ENCODE measurements around the gene ADCY1. TPM values are rescaled to one million over a fixed set of nuclear protein-coding genes. Genes with fewer than 3 reads are reported as not detected.

ADCY1 gene
- polyA plus RNA-seq, 4 donors, result under 0.01 to 1.0 (median 0.88) TPM; not detected in 1

DNA sequence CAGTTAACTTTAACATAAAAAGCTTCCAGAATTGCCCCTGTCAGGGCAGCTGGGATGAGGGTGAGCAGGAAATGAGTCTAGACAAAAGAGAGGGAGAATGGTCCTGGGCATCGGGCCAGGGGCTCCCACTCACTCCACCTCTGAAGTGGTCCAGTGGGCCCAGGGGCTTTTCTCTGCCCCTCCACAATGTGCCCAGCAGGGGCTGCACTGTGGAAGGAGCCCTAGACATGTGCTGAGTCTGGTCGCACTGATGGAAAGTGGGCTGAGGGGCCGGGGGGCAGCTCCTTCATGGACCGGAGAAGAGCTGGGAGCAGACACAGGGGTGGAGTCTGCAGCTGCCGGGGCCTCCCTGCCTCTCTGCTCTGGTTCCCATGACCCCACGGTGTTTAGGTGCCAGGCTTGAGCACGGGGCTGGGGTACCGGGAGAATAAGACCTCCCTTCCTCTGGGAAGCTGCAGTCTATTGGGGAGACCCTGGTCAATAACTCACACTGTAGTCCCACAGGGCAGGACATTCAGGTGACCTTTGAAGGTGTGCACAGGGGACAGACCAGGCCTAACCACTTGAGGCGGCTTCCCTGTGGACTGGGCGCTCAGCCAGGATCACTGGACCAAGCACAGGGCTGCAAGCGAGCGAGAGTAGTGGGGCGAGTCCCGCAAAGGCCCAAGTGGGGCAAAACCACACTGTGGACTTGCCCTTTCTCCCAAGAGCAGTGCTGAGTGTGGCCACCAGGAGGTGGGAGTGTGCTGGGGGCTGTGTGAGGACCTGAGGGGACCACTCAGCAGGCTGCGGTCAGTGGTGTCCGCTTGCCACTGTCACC lies 6.1 kb downstream of the ADCY1 start:
- Histone ChIP-seq H3K9me3 (ENCODE audit: control insufficient read depth in 2 of 2, insufficient read depth in 1 of 2, low read depth in 1 of 2, low read length in 1 of 2) (no peaks in the 10 kb centered on the region), H3K4me1 (ENCODE audit: control insufficient read depth in 3 of 3, insufficient read depth in 2 of 3, low read depth in 1 of 3, low read length in 2 of 3) (peaks cover 0 to 3% (median 0%) of the 10 kb centered on the region in 3 donors), H3K27me3 (ENCODE audit: control insufficient read depth in 3 of 3, insufficient read depth in 3 of 3, low read length in 3 of 3) (peaks cover 5 to 29% (median 12%) of the 10 kb centered on the region in 3 donors), H3K36me3 (ENCODE audit: control insufficient read depth in 3 of 3, insufficient read depth in 2 of 3, low read depth in 1 of 3, low read length in 3 of 3) (no peaks in the 10 kb centered on the region), H3K27ac (ENCODE audit: low read depth in 1 of 3, low read length in 2 of 3) (no peak overlapping the region), H3K4me3 (ENCODE audit: low read depth in 1 of 3, low read length in 3 of 3) (no peak overlapping the region)
- FAIRE-seq (no peak), DNase-seq (no peak)
- WGBS, 3 donors, result 75 to 80% (median 80%) methylated on average over 16 of the region's 16 CpGs

GRCh38 chr7:45581271-45581780 lies 7.2 kb downstream of the ADCY1 start:
- Histone ChIP-seq H3K9me3 (ENCODE audit: control insufficient read depth in 2 of 2, insufficient read depth in 1 of 2, low read depth in 1 of 2, low read length in 1 of 2) (no peaks in the 10 kb centered on the region), H3K27ac (ENCODE audit: low read depth in 1 of 3, low read length in 2 of 3) (no peak overlapping the region), H3K27me3 (ENCODE audit: control insufficient read depth in 3 of 3, insufficient read depth in 3 of 3, low read length in 3 of 3) (peaks cover 0 to 18% (median 8%) of the 10 kb centered on the region in 3 donors), H3K4me3 (ENCODE audit: low read depth in 1 of 3, low read length in 3 of 3) (no peak overlapping the region), H3K36me3 (ENCODE audit: control insufficient read depth in 3 of 3, insufficient read depth in 2 of 3, low read depth in 1 of 3, low read length in 3 of 3) (no peaks in the 10 kb centered on the region), H3K4me1 (ENCODE audit: control insufficient read depth in 3 of 3, insufficient read depth in 2 of 3, low read depth in 1 of 3, low read length in 2 of 3) (no peaks in the 10 kb centered on the region)
- no peak for DNase-seq
- FAIRE-seq, result no peak
- 74 to 80% (median 75%) methylated on average over 6 of the region's 6 CpGs for WGBS, 3 donors

DNA sequence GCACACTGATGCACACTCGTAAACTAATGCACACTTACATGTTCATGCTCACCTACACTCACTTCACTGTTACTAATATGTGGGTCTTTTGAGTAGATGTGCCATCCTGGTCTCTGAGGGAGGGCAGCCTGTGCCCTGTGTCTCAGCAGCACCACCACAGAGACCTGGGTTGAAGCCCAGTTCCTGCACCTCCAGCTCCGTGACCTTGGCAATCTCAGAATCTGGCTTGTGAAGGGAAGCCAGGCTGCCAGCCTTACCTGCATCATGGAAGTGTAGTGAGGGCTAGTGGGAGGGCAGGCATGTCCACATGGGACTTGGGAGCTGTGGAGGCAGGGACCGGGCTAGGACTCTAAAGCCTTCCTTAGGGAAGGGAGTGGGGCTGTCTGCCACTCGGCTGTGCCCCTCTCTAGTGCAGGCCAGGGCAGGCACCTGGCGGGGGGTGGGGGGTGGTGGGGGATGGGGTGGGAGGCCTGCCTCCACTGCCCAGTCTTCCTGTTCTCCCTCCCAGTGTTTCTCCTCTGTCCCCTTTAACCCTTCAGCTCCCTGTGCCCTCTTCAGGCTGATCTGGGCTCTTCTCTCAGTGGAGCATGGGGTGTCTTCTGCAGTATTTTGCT lies 8.1 kb downstream of the ADCY1 start:
- Histone ChIP-seq H3K27me3 (ENCODE audit: control insufficient read depth in 3 of 3, insufficient read depth in 3 of 3, low read length in 3 of 3) (peaks cover 0 to 9% (median 5%) of the 10 kb centered on the region in 3 donors), H3K4me3 (ENCODE audit: low read depth in 1 of 3, low read length in 3 of 3) (no peak overlapping the region), H3K9me3 (ENCODE audit: control insufficient read depth in 2 of 2, insufficient read depth in 1 of 2, low read depth in 1 of 2, low read length in 1 of 2) (no peaks in the 10 kb centered on the region), H3K4me1 (ENCODE audit: control insufficient read depth in 3 of 3, insufficient read depth in 2 of 3, low read depth in 1 of 3, low read length in 2 of 3) (no peaks in the 10 kb centered on the region), H3K36me3 (ENCODE audit: control insufficient read depth in 3 of 3, insufficient read depth in 2 of 3, low read depth in 1 of 3, low read length in 3 of 3) (no peaks in the 10 kb centered on the region), H3K27ac (ENCODE audit: low read depth in 1 of 3, low read length in 2 of 3) (no peak overlapping the region)
- no peak for DNase-seq
- no peak for FAIRE-seq
- WGBS, 3 donors, result 63 to 71% (median 65%) methylated on average over 5 of the region's 5 CpGs

GRCh38 chr7:45582868-45583277 lies 8.7 kb downstream of the ADCY1 start:
- H3K4me1 ChIP-seq (ENCODE audit: control insufficient read depth in 3 of 3, insufficient read depth in 2 of 3, low read depth in 1 of 3, low read length in 2 of 3), result no peaks in the 10 kb centered on the region
- no peaks in the 10 kb centered on the region for H3K36me3 ChIP-seq (ENCODE audit: control insufficient read depth in 3 of 3, insufficient read depth in 2 of 3, low read depth in 1 of 3, low read length in 3 of 3)
- no peak overlapping the region for H3K4me3 ChIP-seq (ENCODE audit: low read depth in 1 of 3, low read length in 3 of 3)
- no peak for DNase-seq
- 62 to 69% (median 68%) methylated on average over 9 of the region's 9 CpGs for WGBS, 3 donors
- no peak for FAIRE-seq
- peaks cover 0 to 5% (median 2%) of the 10 kb centered on the region in 3 donors for H3K27me3 ChIP-seq (ENCODE audit: control insufficient read depth in 3 of 3, insufficient read depth in 3 of 3, low read length in 3 of 3)
- H3K27ac ChIP-seq (ENCODE audit: low read depth in 1 of 3, low read length in 2 of 3), result no peak overlapping the region
- no peaks in the 10 kb centered on the region for H3K9me3 ChIP-seq (ENCODE audit: control insufficient read depth in 2 of 2, insufficient read depth in 1 of 2, low read depth in 1 of 2, low read length in 1 of 2)

GRCh38 chr7:45583296-45583695 lies 9.1 kb downstream of the ADCY1 start:
- Histone ChIP-seq H3K4me3 (ENCODE audit: low read depth in 1 of 3, low read length in 3 of 3) (no peak overlapping the region), H3K4me1 (ENCODE audit: control insufficient read depth in 3 of 3, insufficient read depth in 2 of 3, low read depth in 1 of 3, low read length in 2 of 3) (no peaks in the 10 kb centered on the region), H3K27ac (ENCODE audit: low read depth in 1 of 3, low read length in 2 of 3) (no peak overlapping the region), H3K36me3 (ENCODE audit: control insufficient read depth in 3 of 3, insufficient read depth in 2 of 3, low read depth in 1 of 3, low read length in 3 of 3) (no peaks in the 10 kb centered on the region), H3K9me3 (ENCODE audit: control insufficient read depth in 2 of 2, insufficient read depth in 1 of 2, low read depth in 1 of 2, low read length in 1 of 2) (no peaks in the 10 kb centered on the region), H3K27me3 (ENCODE audit: control insufficient read depth in 3 of 3, insufficient read depth in 3 of 3, low read length in 3 of 3) (peaks cover 0 to 2% (median 0%) of the 10 kb centered on the region in 3 donors)
- 79 to 91% (median 89%) methylated on average over 2 of the region's 2 CpGs for WGBS, 3 donors
- FAIRE-seq (no peak), DNase-seq (no peak)

DNA sequence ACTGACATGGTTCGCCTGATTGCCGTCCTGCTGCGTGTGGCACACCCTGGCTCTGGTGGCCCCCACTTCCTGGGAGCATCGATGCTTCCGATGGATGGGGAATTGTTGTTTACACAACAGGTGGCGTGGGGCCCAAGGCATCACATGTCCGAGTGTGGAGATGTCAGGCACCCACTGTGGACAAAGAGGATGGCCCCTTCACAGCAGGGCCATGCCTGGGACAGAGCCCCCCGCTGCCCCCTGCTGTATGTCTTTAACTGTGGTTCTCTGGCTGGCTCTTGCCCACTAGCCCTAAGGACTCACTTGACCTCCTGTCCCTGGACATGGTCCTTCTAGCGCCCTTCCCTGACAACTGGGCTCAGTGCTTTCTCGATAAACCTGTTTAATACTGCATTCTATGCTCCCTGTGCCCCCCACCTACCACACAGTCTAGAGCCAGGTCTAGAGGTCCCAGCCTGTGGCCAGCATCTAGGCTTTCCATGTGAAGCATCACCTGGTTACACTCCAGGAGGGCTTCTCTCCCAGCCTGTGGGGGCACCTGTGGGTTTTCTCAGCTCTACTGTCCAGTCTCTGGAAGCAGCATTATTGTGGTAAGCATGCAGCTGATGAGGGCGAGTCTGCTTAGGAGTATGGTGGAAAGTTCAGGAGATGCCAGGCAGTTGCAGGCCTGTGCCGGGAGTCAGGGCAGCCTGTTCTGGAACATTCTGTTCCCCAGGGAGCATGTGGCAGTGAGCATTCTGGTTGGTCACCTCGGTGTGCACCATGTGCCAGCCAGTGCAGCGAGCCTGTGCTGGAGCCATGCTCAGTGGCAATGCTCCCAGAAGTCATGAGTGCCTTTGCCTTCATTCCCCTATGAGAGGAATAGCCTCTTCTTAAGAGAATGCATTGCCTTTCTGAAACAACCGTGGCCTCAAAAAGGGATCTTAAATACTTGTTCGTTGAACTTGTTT lies 10.4 kb downstream of the ADCY1 start:
- no peak overlapping the region for H3K4me3 ChIP-seq (ENCODE audit: low read depth in 1 of 3, low read length in 3 of 3)
- H3K27ac ChIP-seq (ENCODE audit: low read depth in 1 of 3, low read length in 2 of 3), result no peak overlapping the region
- DNase-seq (no peak), FAIRE-seq (no peak)
- no peaks in the 10 kb centered on the region for H3K4me1 ChIP-seq (ENCODE audit: control insufficient read depth in 3 of 3, insufficient read depth in 2 of 3, low read depth in 1 of 3, low read length in 2 of 3)
- WGBS, 3 donors, result 86 to 87% (median 86%) methylated on average over 16 of the region's 16 CpGs
- H3K9me3 ChIP-seq (ENCODE audit: control insufficient read depth in 2 of 2, insufficient read depth in 1 of 2, low read depth in 1 of 2, low read length in 1 of 2), result no peaks in the 10 kb centered on the region
- H3K27me3 ChIP-seq (ENCODE audit: control insufficient read depth in 3 of 3, insufficient read depth in 3 of 3, low read length in 3 of 3), result peaks cover 0 to 2% (median 0%) of the 10 kb centered on the region in 3 donors
- no peaks in the 10 kb centered on the region for H3K36me3 ChIP-seq (ENCODE audit: control insufficient read depth in 3 of 3, insufficient read depth in 2 of 3, low read depth in 1 of 3, low read length in 3 of 3)

DNA sequence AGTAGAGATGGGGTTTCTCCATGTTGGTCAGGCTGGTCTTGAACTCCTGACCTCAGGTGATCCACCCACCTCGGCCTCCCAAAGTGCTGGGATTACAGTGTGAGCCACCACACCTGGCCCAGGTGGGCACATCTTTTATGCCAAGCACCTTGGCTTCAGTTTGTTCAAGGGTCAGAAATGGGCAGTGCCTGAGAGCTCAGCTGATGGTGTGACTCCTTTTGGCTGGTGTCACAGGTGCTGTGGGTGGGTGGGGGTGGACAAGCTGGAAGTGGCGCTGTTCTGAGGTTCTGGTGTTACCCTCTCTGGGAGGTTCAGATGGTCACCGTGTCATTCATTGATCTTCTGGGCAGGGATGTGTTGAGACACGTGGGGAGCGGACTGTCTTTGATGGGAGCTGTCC lies 11.5 kb downstream of the ADCY1 start:
- WGBS, 3 donors, result 70 to 83% (median 81%) methylated on average over 5 of the region's 5 CpGs
- no peak for DNase-seq
- H3K36me3 ChIP-seq (ENCODE audit: control insufficient read depth in 3 of 3, insufficient read depth in 2 of 3, low read depth in 1 of 3, low read length in 3 of 3), result no peaks in the 10 kb centered on the region
- no peaks in the 10 kb centered on the region for H3K9me3 ChIP-seq (ENCODE audit: control insufficient read depth in 2 of 2, insufficient read depth in 1 of 2, low read depth in 1 of 2, low read length in 1 of 2)
- H3K27me3 ChIP-seq (ENCODE audit: control insufficient read depth in 3 of 3, insufficient read depth in 3 of 3, low read length in 3 of 3), result peaks cover 0 to 2% (median 0%) of the 10 kb centered on the region in 3 donors
- no peak overlapping the region for H3K4me3 ChIP-seq (ENCODE audit: low read depth in 1 of 3, low read length in 3 of 3)
- FAIRE-seq, result no peak
- no peaks in the 10 kb centered on the region for H3K4me1 ChIP-seq (ENCODE audit: control insufficient read depth in 3 of 3, insufficient read depth in 2 of 3, low read depth in 1 of 3, low read length in 2 of 3)
- no peak overlapping the region for H3K27ac ChIP-seq (ENCODE audit: low read depth in 1 of 3, low read length in 2 of 3)
